Liver (tissue), 9 donors: Measurements from ENCODE around the gene GLIPR1L1. TPM values are rescaled to one million over a fixed set of nuclear protein-coding genes. Genes with fewer than 3 reads are reported as not detected.

Experiments used
- DNase-seq: peaks from one replicate; pipeline ENCODE4 v3.0.0-alpha.2; 2017; ENCODE audit warnings: low spot score
- H3K27ac ChIP-seq, 2 donors: one replicate each; pipeline ENCODE4 v1.7.0; 2013; ENCODE audit warnings: inconsistent platforms in 2 of 2, low read length in 2 of 2, control low read depth in 1 of 2, low read depth in 1 of 2, mild to moderate bottlenecking in 1 of 2
- H3K27me3 ChIP-seq, 4 donors: one replicate each; pipeline versions ENCODE4 v1.6.1 to v1.7.0; 2013; ENCODE audit warnings: low read length in 3 of 4, inconsistent platforms in 1 of 4, mild to moderate bottlenecking in 1 of 4, moderate library complexity in 1 of 4; ENCODE audit not compliant: control insufficient read depth in 4 of 4, insufficient read depth in 4 of 4
- H3K36me3 ChIP-seq, 4 donors: one replicate each; pipeline versions ENCODE4 v1.6.1 to v1.7.0; 2013; ENCODE audit warnings: low read length in 3 of 4, mild to moderate bottlenecking in 3 of 4, low read depth in 1 of 4, moderate library complexity in 1 of 4; ENCODE audit not compliant: control insufficient read depth in 4 of 4, insufficient read depth in 3 of 4
- H3K4me1 ChIP-seq, 4 donors: one replicate each; pipeline versions ENCODE4 v1.6.1 to v1.7.0; 2013; ENCODE audit warnings: low read length in 3 of 4, mild to moderate bottlenecking in 3 of 4, moderate library complexity in 1 of 4; ENCODE audit not compliant: control insufficient read depth in 4 of 4, insufficient read depth in 4 of 4
- H3K4me3 ChIP-seq, 3 donors: one replicate each; pipeline versions ENCODE4 v1.6.1 to v1.7.0; 2013; ENCODE audit warnings: low read length in 3 of 3, control low read depth in 1 of 3, low read depth in 1 of 3, mild to moderate bottlenecking in 1 of 3
- H3K9ac ChIP-seq, 2 donors: one replicate each; pipeline ENCODE4 v1.7.0; 2013; ENCODE audit warnings: low read length in 2 of 2, mild to moderate bottlenecking in 2 of 2, moderate library complexity in 2 of 2, control low read depth in 1 of 2, low read depth in 1 of 2
- H3K9me3 ChIP-seq, 4 donors: one replicate each; pipeline versions ENCODE4 v1.6.1 to v1.7.0; 2013; ENCODE audit warnings: low read length in 3 of 4; ENCODE audit not compliant: control insufficient read depth in 4 of 4
- EGR1 ChIP-seq, 2 donors: IDR thresholded peaks; 2 replicates each; pipeline ENCODE4 v1.6.1; 2016 to 2018; ENCODE audit warnings: antibody characterized with exemption in 2 of 2, low read depth in 2 of 2
- FOXA1 ChIP-seq: IDR thresholded peaks from 2 replicates; pipeline ENCODE4 v1.6.1; 2016; ENCODE audit warnings: antibody characterized with exemption
- FOXA2 ChIP-seq: IDR thresholded peaks from 2 replicates; pipeline ENCODE4 v1.6.1; 2016; ENCODE audit warnings: antibody characterized with exemption
- HNF4A ChIP-seq, 2 donors: conservative IDR thresholded peaks; 2 replicates each; pipeline ENCODE4 v1.6.1; 2016; ENCODE audit warnings: antibody characterized with exemption in 2 of 2, mild to moderate bottlenecking in 2 of 2
- JUND ChIP-seq, 2 donors: IDR thresholded peaks; 2 replicates each; pipeline ENCODE4 v1.6.1; 2016; ENCODE audit warnings: antibody characterized with exemption in 2 of 2
- RAD21 ChIP-seq, 2 donors: IDR thresholded peaks; 2 replicates each; pipeline ENCODE4 v1.6.1; 2016; ENCODE audit warnings: antibody characterized with exemption in 2 of 2, mild to moderate bottlenecking in 2 of 2
- RXRA ChIP-seq, 2 donors: IDR thresholded peaks; 2 replicates each; pipeline ENCODE4 v1.6.1; 2017 to 2018; ENCODE audit warnings: antibody characterized with exemption in 2 of 2, mild to moderate bottlenecking in 1 of 2
- TAF1 ChIP-seq: conservative IDR thresholded peaks from 2 replicates; pipeline ENCODE4 v1.6.1; 2016; ENCODE audit warnings: antibody characterized with exemption, mild to moderate bottlenecking
- YY1 ChIP-seq: IDR thresholded peaks from 2 replicates; pipeline ENCODE4 v1.6.1; 2016; ENCODE audit warnings: antibody characterized with exemption, mild to moderate bottlenecking
- WGBS: extraction: QIAGEN DNeasy Blood & Tissue Kit; methylation state at CpG from one replicate; pipeline ENCODE4 v1.1.7; 2013; 5-methylcytosine and 5-hydroxymethylcytosine counted together
- polyA plus RNA-seq, 2 donors: library from polyadenylated mRNA; stranded (reverse) in 1 of 2; unstranded in 1 of 2; fragments of 200-250 nt in 1 of 2; fragments of >200 nt in 1 of 2; fragmentation: Nextera tagmentation in 1 of 2; extraction: Ambion mirVana in 1 of 2; gene quantifications; one replicate each; pipeline versions ENCODE4 v1.2.1 to v1.2.3, GENCODE V29; 2013 to 2015
- total RNA-seq, 2 donors: library from RNA; depleted of rRNA; stranded (reverse); fragments of >200 nt; gene quantifications; one replicate each; pipeline ENCODE4 v1.2.3, GENCODE V29; 2014
- TF ChIP-seq, protein P1 (sequence below): IDR thresholded peaks from 2 replicates; pipeline ENCODE4 v1.6.1; 2016; ENCODE audit warnings: antibody characterized with exemption
- TF ChIP-seq, protein P2 (sequence below): IDR thresholded peaks from 2 replicates; pipeline ENCODE4 v1.6.1; 2016; ENCODE audit warnings: antibody characterized with exemption
- TF ChIP-seq, protein P3 (sequence below): fragments of 150-350 bp; IDR thresholded peaks from 2 replicates; pipeline ENCODE4 v1.5.1; 2017; ENCODE audit warnings: improper control_type of control experiment, low read depth, low read length; ENCODE audit not compliant: missing input control
- TF ChIP-seq, protein P4 (sequence below): IDR thresholded peaks from 2 replicates; pipeline ENCODE4 v1.6.1; 2016; ENCODE audit warnings: antibody characterized with exemption
- TF ChIP-seq, protein P5 (sequence below): IDR thresholded peaks from 2 replicates; pipeline ENCODE4 v1.6.1; 2016; ENCODE audit warnings: antibody characterized with exemption, mild to moderate bottlenecking
- donor health status: healthy.
- donor health status: healthy.
- donor health status: healthy.
- donor health status: healthy.
- donor health status: healthy.

GLIPR1L1 gene
- total and polyA plus RNA-seq, 4 donors, result not detected

DNA sequence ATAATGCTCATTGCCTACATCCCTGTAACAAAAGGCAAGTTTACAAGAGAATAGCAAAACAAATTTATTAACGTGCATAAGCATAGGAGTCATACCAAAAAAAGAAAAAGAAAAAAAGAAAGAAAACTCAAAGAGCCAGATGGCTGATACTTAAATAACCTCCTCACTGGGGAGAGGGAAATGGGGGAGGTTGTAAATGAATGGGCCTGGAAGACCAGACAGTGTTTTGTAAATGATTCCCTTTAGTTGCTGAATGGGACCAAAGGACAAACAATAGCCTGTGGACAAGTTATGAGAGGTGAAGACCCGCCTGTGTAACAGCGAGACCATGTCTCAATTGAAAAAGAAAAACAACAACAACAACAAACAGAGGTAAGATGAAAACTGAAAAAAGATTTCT, 39.7 kb upstream of the GLIPR1L1 start:
- TF ChIP-seq JUND (IDR thresholded peaks at IDR 0.05), result no peak
- TF ChIP-seq, protein P1, sequence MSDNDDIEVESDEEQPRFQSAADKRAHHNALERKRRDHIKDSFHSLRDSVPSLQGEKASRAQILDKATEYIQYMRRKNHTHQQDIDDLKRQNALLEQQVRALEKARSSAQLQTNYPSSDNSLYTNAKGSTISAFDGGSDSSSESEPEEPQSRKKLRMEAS, result no peak
- TF ChIP-seq, protein P2, sequence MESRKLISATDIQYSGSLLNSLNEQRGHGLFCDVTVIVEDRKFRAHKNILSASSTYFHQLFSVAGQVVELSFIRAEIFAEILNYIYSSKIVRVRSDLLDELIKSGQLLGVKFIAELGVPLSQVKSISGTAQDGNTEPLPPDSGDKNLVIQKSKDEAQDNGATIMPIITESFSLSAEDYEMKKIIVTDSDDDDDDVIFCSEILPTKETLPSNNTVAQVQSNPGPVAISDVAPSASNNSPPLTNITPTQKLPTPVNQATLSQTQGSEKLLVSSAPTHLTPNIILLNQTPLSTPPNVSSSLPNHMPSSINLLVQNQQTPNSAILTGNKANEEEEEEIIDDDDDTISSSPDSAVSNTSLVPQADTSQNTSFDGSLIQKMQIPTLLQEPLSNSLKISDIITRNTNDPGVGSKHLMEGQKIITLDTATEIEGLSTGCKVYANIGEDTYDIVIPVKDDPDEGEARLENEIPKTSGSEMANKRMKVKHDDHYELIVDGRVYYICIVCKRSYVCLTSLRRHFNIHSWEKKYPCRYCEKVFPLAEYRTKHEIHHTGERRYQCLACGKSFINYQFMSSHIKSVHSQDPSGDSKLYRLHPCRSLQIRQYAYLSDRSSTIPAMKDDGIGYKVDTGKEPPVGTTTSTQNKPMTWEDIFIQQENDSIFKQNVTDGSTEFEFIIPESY, result no peak
- TF ChIP-seq FOXA1, result no peak
- TF ChIP-seq RAD21 (IDR thresholded peaks at IDR 0.05), result no peak
- TF ChIP-seq, protein P3, sequence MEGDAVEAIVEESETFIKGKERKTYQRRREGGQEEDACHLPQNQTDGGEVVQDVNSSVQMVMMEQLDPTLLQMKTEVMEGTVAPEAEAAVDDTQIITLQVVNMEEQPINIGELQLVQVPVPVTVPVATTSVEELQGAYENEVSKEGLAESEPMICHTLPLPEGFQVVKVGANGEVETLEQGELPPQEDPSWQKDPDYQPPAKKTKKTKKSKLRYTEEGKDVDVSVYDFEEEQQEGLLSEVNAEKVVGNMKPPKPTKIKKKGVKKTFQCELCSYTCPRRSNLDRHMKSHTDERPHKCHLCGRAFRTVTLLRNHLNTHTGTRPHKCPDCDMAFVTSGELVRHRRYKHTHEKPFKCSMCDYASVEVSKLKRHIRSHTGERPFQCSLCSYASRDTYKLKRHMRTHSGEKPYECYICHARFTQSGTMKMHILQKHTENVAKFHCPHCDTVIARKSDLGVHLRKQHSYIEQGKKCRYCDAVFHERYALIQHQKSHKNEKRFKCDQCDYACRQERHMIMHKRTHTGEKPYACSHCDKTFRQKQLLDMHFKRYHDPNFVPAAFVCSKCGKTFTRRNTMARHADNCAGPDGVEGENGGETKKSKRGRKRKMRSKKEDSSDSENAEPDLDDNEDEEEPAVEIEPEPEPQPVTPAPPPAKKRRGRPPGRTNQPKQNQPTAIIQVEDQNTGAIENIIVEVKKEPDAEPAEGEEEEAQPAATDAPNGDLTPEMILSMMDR, result no peak
- TF ChIP-seq FOXA2, result no peak
- no peak for TF ChIP-seq RXRA (IDR thresholded peaks at IDR 0.05)
- TF ChIP-seq TAF1, result no peak
- TF ChIP-seq HNF4A (conservative IDR thresholded peaks at IDR 0.05), result no peak
- TF ChIP-seq YY1, result no peak
- TF ChIP-seq, protein P4, sequence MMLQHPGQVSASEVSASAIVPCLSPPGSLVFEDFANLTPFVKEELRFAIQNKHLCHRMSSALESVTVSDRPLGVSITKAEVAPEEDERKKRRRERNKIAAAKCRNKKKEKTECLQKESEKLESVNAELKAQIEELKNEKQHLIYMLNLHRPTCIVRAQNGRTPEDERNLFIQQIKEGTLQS, result no peak
- TF ChIP-seq EGR1 (IDR thresholded peaks at IDR 0.05; ENCODE audit: low read depth in 2 of 2), result no peak
- no peaks in the 10 kb centered on the region for H3K4me1 ChIP-seq
- H3K9me3 ChIP-seq, result no peaks in the 10 kb centered on the region
- no peak for DNase-seq
- H3K27ac ChIP-seq, result no peak overlapping the region
- 83% methylated on average over 3 of the region's 3 CpGs for WGBS
- no peak overlapping the region for H3K9ac ChIP-seq
- H3K4me3 ChIP-seq, result no peak overlapping the region
- H3K36me3 ChIP-seq, result no peaks in the 10 kb centered on the region
- H3K27me3 ChIP-seq, result no peaks in the 10 kb centered on the region

DNA sequence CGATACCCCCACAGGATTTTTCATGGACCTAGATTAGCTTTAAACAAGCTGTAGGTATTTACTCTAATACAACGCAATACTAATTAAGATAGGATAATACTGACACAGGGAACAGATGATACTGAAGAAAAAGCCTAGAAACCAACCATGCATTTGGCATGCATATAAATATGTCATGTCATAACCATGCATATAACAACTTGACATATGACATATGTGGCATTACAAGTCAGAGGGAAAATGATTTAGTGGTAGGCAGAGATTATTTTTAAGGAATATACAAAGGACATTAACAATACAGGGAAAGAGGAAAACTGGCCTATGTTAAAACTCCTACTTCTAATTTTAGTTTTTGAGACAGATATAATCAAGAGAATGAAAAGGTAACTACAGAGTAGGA, 32.2 kb upstream of the GLIPR1L1 start:
- Histone ChIP-seq H3K27ac (no peak overlapping the region), H3K4me3 (no peak overlapping the region), H3K4me1 (no peaks in the 10 kb centered on the region), H3K9me3 (no peaks in the 10 kb centered on the region), H3K27me3 (no peaks in the 10 kb centered on the region), H3K9ac (no peak overlapping the region), H3K36me3 (no peaks in the 10 kb centered on the region)
- no peak for TF ChIP-seq JUND (IDR thresholded peaks at IDR 0.05)
- no peak for TF ChIP-seq HNF4A (conservative IDR thresholded peaks at IDR 0.05)
- TF ChIP-seq, protein P5, sequence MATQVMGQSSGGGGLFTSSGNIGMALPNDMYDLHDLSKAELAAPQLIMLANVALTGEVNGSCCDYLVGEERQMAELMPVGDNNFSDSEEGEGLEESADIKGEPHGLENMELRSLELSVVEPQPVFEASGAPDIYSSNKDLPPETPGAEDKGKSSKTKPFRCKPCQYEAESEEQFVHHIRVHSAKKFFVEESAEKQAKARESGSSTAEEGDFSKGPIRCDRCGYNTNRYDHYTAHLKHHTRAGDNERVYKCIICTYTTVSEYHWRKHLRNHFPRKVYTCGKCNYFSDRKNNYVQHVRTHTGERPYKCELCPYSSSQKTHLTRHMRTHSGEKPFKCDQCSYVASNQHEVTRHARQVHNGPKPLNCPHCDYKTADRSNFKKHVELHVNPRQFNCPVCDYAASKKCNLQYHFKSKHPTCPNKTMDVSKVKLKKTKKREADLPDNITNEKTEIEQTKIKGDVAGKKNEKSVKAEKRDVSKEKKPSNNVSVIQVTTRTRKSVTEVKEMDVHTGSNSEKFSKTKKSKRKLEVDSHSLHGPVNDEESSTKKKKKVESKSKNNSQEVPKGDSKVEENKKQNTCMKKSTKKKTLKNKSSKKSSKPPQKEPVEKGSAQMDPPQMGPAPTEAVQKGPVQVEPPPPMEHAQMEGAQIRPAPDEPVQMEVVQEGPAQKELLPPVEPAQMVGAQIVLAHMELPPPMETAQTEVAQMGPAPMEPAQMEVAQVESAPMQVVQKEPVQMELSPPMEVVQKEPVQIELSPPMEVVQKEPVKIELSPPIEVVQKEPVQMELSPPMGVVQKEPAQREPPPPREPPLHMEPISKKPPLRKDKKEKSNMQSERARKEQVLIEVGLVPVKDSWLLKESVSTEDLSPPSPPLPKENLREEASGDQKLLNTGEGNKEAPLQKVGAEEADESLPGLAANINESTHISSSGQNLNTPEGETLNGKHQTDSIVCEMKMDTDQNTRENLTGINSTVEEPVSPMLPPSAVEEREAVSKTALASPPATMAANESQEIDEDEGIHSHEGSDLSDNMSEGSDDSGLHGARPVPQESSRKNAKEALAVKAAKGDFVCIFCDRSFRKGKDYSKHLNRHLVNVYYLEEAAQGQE, result no peak
- TF ChIP-seq FOXA1, result no peak
- no peak for DNase-seq
- 90% methylated on average over 2 of the region's 2 CpGs for WGBS
